IPS-18a (cell line): ENCODE measurements around the gene PPP1R14C.

Experiments
- H3K27ac ChIP-seq: one replicate; pipeline ENCODE4 v1.5.1; 2013; ENCODE audit warnings: low read length
- H3K27me3 ChIP-seq: one replicate; pipeline ENCODE4 v1.6.1; 2013; ENCODE audit warnings: mild to moderate bottlenecking, low read length; ENCODE audit not compliant: control insufficient read depth, insufficient read depth
- H3K36me3 ChIP-seq: one replicate; pipeline ENCODE4 v1.6.1; 2013; ENCODE audit warnings: low read depth, low read length; ENCODE audit not compliant: control insufficient read depth
- H3K4me1 ChIP-seq: one replicate; pipeline ENCODE4 v1.6.1; 2013; ENCODE audit warnings: low read depth, low read length; ENCODE audit not compliant: control insufficient read depth
- H3K4me3 ChIP-seq: one replicate; pipeline ENCODE4 v1.5.1; 2013; ENCODE audit warnings: low read length
- H3K9ac ChIP-seq: one replicate; pipeline ENCODE4 v1.6.1; 2013; ENCODE audit warnings: mild to moderate bottlenecking, low read length, moderate library complexity
- H3K9me3 ChIP-seq: one replicate; pipeline ENCODE4 v1.6.1; 2013; ENCODE audit warnings: low read depth, low read length; ENCODE audit not compliant: control insufficient read depth

The PPP1R14C gene

GRCh38 chr6:150211700-150212511 lies 69.1 kb downstream of the PPP1R14C start:
- H3K36me3 ChIP-seq, result no peaks in the 10 kb centered on the region
- no peaks in the 10 kb centered on the region for H3K27me3 ChIP-seq
- H3K9me3 ChIP-seq, result no peaks in the 10 kb centered on the region
- no peak overlapping the region for H3K4me3 ChIP-seq
- no peak overlapping the region for H3K27ac ChIP-seq
- H3K4me1 ChIP-seq, result no peaks in the 10 kb centered on the region
- H3K9ac ChIP-seq, result no peak overlapping the region

- no peaks in the 10 kb centered on the region for H3K4me1 ChIP-seq
- no peak overlapping the region for H3K4me3 ChIP-seq
- H3K36me3 ChIP-seq, result no peaks in the 10 kb centered on the region
- H3K9me3 ChIP-seq, result no peaks in the 10 kb centered on the region
- H3K9ac ChIP-seq, result no peak overlapping the region
- H3K27ac ChIP-seq, result no peak overlapping the region
- no peaks in the 10 kb centered on the region for H3K27me3 ChIP-seq
Observed at GRCh38 chr6:150212778-150213177, 69.9 kb downstream of the PPP1R14C start.

- H3K4me3 ChIP-seq, result no peak overlapping the region
- H3K4me1 ChIP-seq, result no peaks in the 10 kb centered on the region
- H3K36me3 ChIP-seq, result no peaks in the 10 kb centered on the region
- H3K27ac ChIP-seq, result no peak overlapping the region
- H3K9me3 ChIP-seq, result no peaks in the 10 kb centered on the region
- no peaks in the 10 kb centered on the region for H3K27me3 ChIP-seq
- H3K9ac ChIP-seq, result no peak overlapping the region
Observed at GRCh38 chr6:150213301-150213700, 70.5 kb downstream of the PPP1R14C start.

GRCh38 chr6:150214310-150214709 lies 71.5 kb downstream of the PPP1R14C start:
- H3K9me3 ChIP-seq, result no peaks in the 10 kb centered on the region
- no peak overlapping the region for H3K27ac ChIP-seq
- H3K27me3 ChIP-seq, result no peaks in the 10 kb centered on the region
- no peaks in the 10 kb centered on the region for H3K36me3 ChIP-seq
- no peak overlapping the region for H3K4me3 ChIP-seq
- H3K4me1 ChIP-seq, result no peaks in the 10 kb centered on the region
- H3K9ac ChIP-seq, result no peak overlapping the region

GRCh38 chr6:150220634-150221551 lies 78.0 kb downstream of the PPP1R14C start:
- H3K9me3 ChIP-seq, result no peaks in the 10 kb centered on the region
- H3K36me3 ChIP-seq, result no peaks in the 10 kb centered on the region
- H3K4me1 ChIP-seq, result peaks cover 8% of the 10 kb centered on the region
- H3K9ac ChIP-seq, result no peak overlapping the region
- no peaks in the 10 kb centered on the region for H3K27me3 ChIP-seq
- H3K27ac ChIP-seq, result no peak overlapping the region
- H3K4me3 ChIP-seq, result no peak overlapping the region

GRCh38 chr6:150224820-150225219 lies 82.0 kb downstream of the PPP1R14C start:
- Histone ChIP-seq H3K27ac (no peak overlapping the region), H3K36me3 (no peaks in the 10 kb centered on the region), H3K27me3 (peaks cover 24% of the 10 kb centered on the region), H3K9me3 (no peaks in the 10 kb centered on the region), H3K4me1 (peaks cover 27% of the 10 kb centered on the region), H3K4me3 (no peak overlapping the region), H3K9ac (no peak overlapping the region)

- no peak overlapping the region for H3K27ac ChIP-seq
- no peaks in the 10 kb centered on the region for H3K9me3 ChIP-seq
- H3K36me3 ChIP-seq, result no peaks in the 10 kb centered on the region
- H3K4me1 ChIP-seq, result peaks cover 27% of the 10 kb centered on the region
- no peak overlapping the region for H3K4me3 ChIP-seq
- no peak overlapping the region for H3K9ac ChIP-seq
- H3K27me3 ChIP-seq, result peaks cover 24% of the 10 kb centered on the region
Observed at GRCh38 chr6:150227281-150227680, 84.4 kb downstream of the PPP1R14C start.

- Histone ChIP-seq H3K4me3 (no peak overlapping the region), H3K36me3 (no peaks in the 10 kb centered on the region)
Observed at GRCh38 chr6:150228072-150228733, 85.4 kb downstream of the PPP1R14C start.

GRCh38 chr6:150229436-150230163 lies 86.8 kb downstream of the PPP1R14C start:
- H3K4me1 ChIP-seq, result peaks cover 27% of the 10 kb centered on the region
- no peaks in the 10 kb centered on the region for H3K9me3 ChIP-seq
- H3K4me3 ChIP-seq, result no peak overlapping the region
- peaks cover 24% of the 10 kb centered on the region for H3K27me3 ChIP-seq
- H3K27ac ChIP-seq, result no peak overlapping the region
- no peaks in the 10 kb centered on the region for H3K36me3 ChIP-seq
- no peak overlapping the region for H3K9ac ChIP-seq

More at GRCh38 chr6:150228072-150228733, 85.4 kb downstream of the PPP1R14C start:
- no peak overlapping the region for H3K9ac ChIP-seq
- H3K27me3 ChIP-seq, result peaks cover 24% of the 10 kb centered on the region
- H3K9me3 ChIP-seq, result no peaks in the 10 kb centered on the region
- no peak overlapping the region for H3K27ac ChIP-seq
- peaks cover 27% of the 10 kb centered on the region for H3K4me1 ChIP-seq

GRCh38 chr6:150230164-150230561 lies 87.3 kb downstream of the PPP1R14C start:
- Histone ChIP-seq H3K27me3 (peaks cover 24% of the 10 kb centered on the region), H3K36me3 (no peaks in the 10 kb centered on the region), H3K27ac (no peak overlapping the region), H3K4me3 (no peak overlapping the region), H3K9ac (no peak overlapping the region), H3K9me3 (no peaks in the 10 kb centered on the region), H3K4me1 (peaks cover 26% of the 10 kb centered on the region)
